ENCODE measurements around the gene BBX.

BBX gene

DNA sequence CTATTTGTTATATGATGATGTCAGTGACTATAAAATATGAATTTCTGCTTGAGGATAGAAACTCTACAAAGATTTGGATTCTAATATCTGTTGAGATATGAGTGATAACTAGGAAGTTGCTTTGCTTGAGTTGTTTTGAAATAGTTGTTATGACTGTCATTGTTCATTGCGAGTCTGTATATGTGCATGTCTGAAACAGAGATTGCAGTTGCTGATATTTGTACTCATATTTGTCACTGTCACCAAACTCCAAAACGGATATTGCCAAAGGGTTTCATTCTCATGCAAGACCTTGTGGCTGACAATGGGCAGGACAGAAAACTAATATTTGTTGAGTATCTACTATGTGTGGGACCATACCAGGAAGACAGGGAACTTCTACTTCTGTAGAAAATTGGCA, 327.9 kb downstream of the BBX start:
- no peak for DNase-seq

DNA sequence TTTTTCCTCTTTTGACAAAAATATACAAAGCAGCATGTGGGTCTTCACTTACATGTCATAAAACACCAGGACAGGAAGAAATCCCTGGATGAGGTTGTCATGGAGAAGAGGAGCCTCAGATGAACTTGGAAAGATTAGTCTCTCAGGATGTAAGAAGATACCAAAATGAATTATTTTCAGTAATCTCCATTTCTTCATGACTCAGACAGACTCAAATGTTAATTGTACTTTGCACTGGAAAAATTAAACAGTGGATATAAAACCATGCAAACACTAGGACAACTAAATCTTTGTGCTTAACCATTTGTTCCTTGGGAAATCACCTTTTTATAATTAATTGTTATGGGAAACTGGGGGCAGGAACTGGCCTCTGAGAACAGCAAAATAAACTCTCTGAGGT, 331.1 kb downstream of the BBX start:
- DNase-seq = no peak

DNA sequence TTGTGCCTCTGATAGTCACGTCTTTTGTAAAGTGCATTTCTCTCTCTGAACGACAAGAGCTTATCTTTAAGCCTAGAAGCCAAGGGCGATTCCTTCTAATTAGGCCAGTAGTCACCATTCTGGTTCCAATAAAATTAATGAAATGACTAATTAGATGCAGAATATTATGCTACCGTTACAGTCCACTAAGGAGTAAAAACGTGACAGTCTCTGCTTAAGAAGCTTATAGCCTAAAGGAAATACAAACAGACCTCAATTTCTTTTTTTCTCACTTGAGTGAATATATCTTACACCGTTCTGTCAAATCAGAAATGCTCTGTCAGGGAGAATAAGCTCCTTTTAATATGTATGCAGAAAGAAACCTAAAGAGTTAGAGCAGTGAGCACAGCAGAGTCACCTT, 332.0 kb downstream of the BBX start:
- no peak for DNase-seq

DNA sequence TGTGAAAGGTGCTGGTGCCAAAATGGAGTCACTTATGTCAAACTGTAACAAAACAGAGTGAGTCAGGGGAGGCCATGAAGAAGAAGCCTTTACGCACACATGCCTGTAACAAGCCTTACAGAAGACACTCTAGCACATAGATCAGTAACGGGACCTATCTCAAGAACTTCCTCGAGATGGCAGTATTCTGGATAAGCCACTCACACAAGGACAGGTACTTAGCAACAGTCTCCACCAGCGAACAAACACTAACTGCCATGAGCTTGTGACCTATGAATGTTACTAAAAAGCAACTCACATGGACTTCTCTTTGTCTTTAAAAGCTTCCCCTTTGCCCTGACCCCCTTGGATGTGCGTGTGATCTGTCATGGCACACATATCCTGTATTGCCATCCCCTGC, 332.9 kb downstream of the BBX start:
- DNase-seq = peak in 1 of 2 experiments; percentile 3

DNA sequence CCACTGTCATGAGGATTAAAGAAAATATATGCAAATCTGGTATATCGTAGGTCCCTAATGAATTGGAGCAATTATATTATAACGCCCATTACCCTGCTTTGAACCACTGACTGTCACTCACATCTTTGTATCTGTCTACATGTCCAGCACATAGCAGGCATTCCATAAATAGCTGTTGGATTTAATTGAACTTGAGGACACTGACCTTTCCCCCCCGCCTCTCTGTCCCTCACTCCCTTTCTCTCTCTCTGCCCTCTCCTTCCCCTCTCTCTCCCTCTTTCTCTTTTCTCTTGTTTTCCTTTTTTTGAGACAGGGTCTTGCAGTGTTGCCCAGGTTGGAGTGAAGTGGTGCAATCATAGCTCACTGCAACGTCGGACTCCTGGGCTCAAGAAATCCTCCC, 335.1 kb downstream of the BBX start:
- no peak for DNase-seq

DNA sequence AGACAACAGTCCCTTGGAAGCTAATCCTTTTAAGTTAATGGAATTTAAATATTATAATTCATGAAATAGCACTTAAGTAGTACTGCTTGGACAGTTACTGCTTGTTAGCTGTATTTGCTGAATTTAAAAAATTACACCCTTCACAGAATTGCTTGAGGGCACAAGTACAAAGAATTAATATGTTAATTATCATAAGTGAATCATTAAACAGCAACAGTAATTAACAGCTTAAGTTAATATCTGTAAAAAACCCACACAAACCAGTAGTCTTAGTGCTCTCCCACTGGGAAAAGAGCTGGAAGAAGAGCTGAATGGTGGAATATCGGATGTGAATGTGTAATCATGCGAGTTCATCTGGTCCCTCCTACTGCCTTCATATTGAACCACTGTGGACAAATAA, 336.1 kb downstream of the BBX start:
- no peak for DNase-seq
